H54 (cell line): ENCODE data around the gene FLNB.

Experiments used
- DNase-seq: peaks from one replicate; pipeline ENCODE4 v3.0.0; 2011; ENCODE audit warnings: low spot score, mixed read lengths; ENCODE audit not compliant: insufficient read length
- FAIRE-seq: peaks from 3 replicates; lab custom pipeline; 2011; peaks lifted over from hg19 to GRCh38; lab: Jason Lieb, UNC
- POLR2A ChIP-seq: IDR thresholded peaks from 2 replicates; pipeline ENCODE4 v1.6.1; 2011; ENCODE audit warnings: low read depth, mild to moderate bottlenecking, low read length

Gene FLNB

DNA sequence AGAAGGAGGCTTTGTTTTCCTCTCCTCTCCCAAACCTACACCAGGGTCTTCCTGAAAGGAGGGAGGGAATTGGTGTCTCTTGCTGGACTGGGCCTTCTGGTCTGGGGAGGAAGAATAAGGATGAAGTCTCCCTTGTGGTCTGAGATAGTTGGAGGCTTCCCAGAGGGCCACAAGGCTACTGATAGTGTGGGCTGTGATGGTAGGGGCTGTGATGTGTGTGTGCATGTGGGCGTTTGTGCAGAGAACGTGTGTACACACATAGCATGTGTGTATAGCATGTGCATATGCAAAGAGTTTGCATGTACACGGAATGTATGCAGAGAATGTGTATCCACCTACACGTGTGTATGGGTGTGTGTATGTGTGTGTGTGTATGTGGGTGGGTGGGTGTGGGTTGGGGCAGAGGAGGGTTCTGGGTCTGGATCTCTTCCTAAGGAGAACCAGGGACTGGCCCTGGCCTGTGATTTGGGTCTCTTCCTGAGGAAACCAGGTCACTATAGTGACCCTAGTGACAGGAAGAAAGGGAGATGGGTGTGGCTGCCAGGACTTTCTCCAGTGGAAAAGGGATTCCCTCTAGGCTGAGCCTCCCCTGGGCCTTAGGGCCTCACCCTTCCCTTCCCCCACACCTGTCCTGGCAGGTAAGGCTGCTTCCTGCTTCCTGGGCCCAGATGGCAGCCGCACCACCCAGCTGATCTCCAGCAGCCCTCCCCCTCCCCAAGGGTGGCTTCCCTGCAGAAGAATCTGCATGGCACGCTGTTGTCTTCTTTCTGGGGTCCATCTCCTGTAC, 1.7 kb downstream of the FLNB start:
- FAIRE-seq (no peak), DNase-seq (no peak)
- no peak for TF ChIP-seq POLR2A

DNA sequence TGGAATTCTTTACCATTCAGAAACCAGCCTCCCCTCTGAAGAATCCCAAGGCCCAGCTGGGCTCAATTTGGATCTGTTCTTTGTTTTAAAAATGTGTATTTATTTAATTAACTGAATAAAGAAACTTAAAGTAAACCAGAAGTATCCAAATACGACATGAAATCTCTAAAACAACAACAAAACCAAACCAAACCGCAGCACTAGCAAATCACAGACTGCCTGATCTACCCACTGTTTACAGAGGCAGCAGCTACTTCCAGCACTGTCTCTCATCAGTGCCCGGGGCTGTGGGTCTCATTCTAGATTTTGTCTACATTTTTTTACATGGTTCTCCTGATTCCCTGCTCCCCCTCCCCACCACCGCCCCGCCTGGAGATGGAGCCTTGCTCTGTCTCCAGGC, 2.3 kb downstream of the FLNB start:
- DNase-seq (no peak), FAIRE-seq (no peak)
- TF ChIP-seq POLR2A = no peak

DNA sequence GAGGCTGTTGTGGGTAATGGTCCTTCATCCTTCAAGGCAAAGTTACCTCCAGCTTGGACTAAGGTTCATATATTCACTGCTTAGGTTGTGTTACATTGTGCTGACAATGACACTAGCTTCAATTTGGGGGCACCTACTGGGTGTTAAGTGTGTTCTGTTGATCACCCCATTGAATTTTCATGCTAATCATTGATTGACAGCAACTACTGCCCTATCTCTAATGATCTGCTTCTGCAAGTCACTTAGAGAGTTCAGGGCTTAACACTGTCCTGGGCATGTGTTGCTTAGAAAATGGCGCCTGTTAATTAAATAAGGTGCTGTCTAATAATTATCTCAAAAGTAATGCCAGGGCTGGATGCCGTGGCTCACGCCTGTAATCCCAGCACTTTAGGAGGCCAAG, 3.4 kb downstream of the FLNB start:
- FAIRE-seq = no peak
- DNase-seq = no peak
- no peak for TF ChIP-seq POLR2A

DNA sequence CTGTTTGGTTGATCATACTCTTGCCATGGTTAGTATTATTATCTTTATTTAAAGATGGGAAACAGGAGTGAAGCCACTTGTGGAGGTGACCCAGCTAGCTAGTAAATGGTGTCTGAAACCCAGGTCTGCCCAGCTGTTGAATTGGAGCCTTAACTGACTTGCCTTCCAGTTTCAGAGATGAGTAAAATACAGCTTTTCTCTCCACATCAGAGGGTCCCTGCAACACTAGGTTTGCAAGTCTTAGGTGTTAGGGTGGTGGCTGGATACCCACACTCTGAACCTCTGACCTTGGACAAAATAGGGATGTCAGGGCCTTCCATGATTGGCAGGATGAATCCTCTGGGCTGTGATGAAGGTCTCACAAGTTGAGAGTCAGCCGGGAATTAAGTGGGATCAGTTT, 4.1 kb downstream of the FLNB start:
- DNase-seq (no peak), FAIRE-seq (no peak)
- no peak for TF ChIP-seq POLR2A

DNA sequence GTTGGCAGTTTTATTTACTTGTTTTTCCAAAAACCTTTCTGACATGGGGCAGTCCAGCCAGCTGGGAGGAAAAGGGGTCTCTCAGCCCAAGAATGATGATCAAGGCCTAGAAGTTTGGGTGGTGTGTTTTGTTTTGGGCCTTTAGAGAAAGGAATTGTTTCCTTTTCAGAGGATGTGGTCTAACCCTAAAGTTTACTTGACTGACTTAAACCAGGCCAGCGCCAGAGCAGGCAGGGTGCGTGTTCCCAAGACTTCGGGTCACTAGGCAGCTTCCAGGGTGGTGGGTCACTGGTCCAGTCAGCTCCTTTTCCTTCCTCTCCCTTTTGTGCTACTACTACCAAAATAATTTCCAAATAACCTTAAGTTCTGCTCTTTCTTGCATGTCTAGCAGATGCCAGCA, 4.9 kb downstream of the FLNB start:
- TF ChIP-seq POLR2A = no peak
- DNase-seq (no peak), FAIRE-seq (no peak)

DNA sequence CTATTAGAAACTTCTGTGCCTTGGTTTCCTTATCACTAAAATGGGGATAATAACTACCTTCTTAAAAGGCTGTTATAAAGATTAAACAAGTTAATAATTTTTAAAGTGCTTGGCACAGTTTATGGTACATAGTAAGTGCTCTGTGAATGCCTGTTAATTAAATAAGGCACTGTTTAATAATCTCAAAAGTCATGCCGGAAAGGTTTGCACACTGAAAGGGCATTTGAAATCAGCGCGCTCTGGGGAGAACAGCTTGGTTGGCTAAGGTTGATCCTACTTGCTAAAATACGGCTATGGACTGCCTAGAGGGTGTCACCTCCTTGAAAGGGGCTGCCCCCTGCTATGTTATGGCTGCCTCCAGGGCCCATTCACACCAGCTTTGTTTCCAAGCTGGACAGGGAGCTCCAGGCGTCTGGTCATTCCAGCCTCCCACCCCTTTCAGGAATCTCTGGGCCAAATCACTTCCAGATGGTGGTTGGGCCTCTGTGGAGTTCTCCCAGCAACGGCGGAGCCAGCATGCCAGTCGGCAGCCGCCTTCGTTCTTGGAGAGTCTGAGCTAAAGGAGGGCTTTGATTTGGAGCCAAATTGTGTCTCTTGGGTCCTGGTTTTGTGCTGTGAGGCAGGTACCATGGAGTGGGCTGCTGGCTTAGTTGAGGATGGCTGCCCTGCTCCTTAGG, 5.9 kb downstream of the FLNB start:
- no peak for DNase-seq
- TF ChIP-seq POLR2A = no peak
- no peak for FAIRE-seq

DNA sequence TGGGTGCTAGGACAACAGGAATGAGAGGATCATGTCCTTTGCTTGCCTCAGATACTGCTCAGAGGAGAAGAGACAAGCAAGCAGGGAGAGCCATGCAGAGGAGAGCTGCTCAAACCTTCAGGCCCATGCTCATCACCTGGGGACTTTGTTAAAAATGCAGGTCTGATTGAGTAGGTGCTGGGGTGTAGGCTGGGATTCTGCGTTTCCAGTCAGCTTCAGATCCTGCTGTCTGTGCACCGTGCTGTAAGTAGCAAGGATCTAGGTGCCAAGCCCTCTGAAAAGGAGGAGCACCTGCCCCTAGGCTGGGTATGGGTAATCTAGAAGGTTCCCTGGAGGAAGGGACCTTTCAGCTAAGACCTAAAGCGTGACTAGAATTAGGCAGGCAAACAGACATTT, 7.3 kb downstream of the FLNB start:
- TF ChIP-seq POLR2A = no peak
- no peak for FAIRE-seq

DNA sequence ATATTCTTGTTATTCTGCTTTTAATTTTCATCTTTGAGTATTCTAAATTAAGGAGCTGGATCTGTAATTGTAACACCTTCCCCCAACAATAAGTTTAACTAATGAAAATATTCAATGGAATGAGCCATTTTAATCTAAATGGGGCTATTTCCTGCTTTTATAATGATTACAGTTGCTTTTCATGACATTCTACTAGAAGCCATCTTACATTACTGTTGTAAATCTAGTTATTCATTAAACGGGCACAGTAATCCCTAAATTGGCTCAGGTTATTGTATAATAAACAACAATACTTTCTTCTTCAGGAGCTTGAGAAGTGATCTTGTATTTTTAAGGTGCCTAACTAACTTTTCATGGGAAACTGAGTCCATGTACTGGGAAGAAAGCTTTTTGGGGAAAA, 8.5 kb downstream of the FLNB start:
- DNase-seq (no peak), FAIRE-seq (no peak)
- no peak for TF ChIP-seq POLR2A

More for the DNA sequence above, 7.3 kb downstream of the FLNB start:
- DNase-seq = no peak

DNA sequence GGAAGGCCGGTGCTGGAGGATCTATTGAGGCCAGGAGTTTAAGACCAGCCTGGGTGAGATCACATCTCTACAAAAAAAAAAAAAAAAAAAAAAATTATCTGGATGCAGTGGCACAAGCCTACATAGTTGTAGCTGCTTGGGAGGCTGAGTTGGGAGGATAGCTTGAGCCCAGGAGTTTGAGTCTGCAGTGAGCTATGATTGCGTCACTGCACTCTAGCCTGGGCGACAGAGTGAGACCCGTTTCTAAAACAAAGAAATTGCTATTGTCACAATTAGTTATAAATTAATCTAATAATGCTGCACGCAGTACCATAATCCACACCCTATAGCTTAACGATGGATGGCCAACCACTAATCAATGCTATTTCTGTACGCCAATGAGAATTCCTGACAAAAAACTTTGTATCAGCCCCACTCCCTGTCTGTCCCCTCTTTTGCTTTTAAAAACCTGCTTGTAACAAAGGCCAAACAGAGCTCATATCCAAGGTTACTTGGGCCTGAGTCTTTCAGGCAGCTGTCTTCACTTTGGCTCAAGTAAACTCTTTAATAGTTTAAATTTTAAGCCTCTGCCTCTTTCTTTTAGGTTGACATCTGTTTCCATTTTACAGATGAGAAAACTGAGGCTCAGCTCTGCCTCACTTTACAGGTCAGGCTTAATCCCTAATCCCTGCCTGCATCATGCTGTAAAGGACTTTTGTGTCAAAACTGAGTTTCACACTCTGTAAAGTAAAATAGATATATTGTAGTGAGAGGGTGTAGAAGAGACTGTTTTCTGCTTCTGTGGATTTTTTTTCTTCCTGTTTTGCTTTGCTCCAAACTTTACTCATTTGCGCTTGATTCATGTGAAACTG, 10.9 kb downstream of the FLNB start:
- FAIRE-seq = no peak
- DNase-seq = no peak
- TF ChIP-seq POLR2A = no peak

DNA sequence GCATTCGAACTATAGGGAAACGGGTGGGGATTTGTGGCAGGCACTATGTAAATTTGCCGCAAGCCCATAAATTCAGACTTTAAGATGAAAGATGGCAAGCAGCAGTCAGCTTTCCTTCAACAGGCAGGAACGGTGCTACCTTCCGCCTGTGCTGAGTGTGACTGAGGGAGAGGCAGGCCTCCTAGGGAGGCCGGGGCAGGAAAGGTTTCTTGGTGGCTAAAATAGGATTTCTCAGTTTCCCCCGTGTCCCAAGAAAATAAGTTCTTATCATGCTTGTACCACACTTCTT, 12.5 kb downstream of the FLNB start:
- FAIRE-seq = no peak
- no peak for DNase-seq
- no peak for TF ChIP-seq POLR2A

DNA sequence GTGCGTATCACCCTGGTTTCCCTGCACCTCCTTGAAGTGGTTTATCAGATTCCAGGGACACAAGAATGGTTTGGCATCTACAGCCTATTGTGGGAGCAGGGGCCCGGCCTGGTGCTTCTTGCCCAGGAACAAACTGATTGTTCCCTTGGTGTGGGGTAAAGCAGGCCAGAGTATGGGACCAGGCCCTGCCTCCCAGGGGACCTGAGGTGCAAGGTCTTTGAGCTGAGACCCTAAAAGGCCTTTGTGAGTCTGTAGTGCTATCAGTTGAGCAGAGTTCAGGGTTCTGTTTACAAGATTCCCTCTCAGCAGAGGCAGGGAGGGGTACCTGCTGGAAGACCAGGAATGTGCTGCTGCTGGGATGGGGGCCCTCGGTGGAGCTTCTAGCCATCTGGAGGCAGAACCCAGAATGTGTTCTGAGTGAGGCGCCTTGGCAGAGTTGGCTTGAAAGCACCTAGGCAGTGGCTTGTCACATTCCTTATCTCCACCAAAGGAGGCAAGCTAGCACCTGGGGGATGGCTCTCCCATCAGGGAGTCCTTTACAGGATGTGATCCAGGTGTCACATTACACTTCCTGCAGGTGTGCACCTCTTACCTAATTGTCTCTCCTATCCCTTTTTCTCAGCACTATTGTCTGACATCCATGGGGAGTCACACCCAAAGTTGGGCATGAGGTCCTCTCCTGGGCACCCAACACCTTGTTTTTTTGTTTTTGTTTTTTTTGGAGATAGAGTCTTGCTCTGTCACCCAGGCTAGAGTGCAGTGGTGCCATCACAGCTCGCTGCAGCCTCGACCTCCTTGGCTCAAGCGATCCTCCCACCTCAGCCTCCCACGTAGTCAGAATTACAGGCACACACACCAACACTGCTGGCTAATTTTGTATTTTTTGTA, 13.1 kb downstream of the FLNB start:
- FAIRE-seq = no peak
- no peak for TF ChIP-seq POLR2A
- DNase-seq = no peak

DNA sequence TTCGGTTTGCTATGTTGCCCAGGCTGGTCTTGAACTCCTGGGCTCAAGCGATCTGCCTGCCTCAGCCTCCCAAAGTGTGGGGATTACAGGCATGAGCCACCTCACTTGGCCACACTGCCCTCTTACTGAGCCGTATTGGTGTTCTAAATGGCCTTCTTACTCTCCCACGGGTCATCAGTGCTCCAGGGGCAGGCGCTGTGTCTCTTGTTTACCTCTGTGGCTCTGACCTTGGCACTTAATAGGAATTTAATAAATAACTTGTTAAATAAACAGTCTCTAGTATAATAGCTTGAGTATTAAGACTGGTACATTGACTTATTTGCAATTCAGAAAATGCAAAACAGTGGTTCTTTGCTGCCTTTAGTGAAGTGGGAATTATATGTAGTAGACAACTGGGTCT, 13.7 kb downstream of the FLNB start:
- DNase-seq (no peak), FAIRE-seq (no peak)
- no peak for TF ChIP-seq POLR2A

DNA sequence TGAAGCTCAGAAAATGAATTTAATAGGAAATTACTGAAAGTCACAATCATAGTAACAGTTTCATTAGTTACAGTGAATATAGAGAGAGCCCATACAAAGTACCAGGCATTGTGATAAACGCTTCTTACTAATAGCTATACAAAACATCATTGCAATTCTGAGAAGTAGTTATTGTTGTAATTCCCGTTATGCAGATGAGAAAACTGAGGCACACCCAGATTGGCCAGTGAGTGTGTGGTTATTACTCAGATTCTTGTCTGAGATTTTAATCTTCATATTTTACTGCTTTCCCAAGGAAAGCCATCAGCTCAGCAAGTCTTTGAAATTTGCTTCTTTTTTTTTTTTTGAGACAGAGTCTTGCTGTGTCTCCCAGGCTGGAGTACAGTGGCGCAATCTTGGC, 14.3 kb downstream of the FLNB start:
- TF ChIP-seq POLR2A = no peak
- DNase-seq = no peak
- no peak for FAIRE-seq
